Renal pelvis (tissue), 4 donors: ENCODE results near the gene GNG7. TPM values are rescaled to one million over a fixed set of nuclear protein-coding genes. Genes with fewer than 3 reads are reported as not detected.
"Not testable (repeated sequence)": the region's sequence is repeated elsewhere in the genome, so short reads cannot be mapped to it uniquely, and the experiment has no call there.

Experiments
- DNase-seq: peaks from one replicate; pipeline ENCODE4 v3.0.0-alpha.2; 2013
- polyA plus RNA-seq, 3 donors: library from polyadenylated mRNA; unstranded; fragments of 120-200 nt; gene quantifications; one replicate each; pipeline ENCODE4 v1.2.1, GENCODE V29; 2013; ENCODE audit not compliant: insufficient read length in 3 of 3

GNG7 gene
- polyA plus RNA-seq, 3 donors, result 6.5 to 7.3 (median 6.8) TPM

DNA sequence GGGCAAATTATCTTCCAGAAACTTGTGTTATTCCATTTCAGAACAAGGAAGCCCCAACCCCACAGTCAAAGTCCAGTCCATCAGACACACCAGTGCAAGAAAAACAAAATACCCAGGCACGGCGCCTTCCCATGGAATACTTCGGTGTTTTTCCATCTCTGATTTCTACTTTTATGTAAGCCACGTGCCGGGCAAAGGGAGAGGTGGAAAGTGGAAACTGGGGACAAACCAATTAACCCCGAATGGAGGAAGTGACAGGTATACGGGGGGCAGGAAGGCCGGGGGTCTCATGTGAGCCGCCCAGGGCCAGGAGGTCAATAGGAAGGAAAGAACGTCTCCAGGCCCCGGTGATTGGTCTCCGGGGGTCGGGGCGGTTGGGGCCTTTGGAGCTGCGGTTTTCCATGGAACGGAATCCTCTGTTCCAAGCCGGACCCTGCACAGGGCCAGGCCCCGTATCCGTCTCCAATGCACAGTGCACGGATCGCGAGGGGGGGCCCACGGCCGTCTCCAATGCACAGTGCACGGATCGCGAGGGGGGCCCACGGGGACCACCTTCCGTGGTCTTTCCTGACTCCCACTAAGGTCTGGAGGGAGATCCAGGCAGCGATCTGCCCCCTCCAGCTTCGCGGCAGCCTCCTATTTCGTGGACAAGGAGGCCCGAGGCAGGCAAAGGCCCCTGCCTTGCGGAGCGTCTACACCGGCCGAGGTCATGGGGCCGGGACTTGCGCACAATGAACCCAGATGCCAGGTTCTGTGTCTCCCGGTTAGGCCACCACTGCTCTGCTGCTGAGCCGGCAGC, 146.9 kb downstream of the GNG7 start:
- no peak for DNase-seq

DNA sequence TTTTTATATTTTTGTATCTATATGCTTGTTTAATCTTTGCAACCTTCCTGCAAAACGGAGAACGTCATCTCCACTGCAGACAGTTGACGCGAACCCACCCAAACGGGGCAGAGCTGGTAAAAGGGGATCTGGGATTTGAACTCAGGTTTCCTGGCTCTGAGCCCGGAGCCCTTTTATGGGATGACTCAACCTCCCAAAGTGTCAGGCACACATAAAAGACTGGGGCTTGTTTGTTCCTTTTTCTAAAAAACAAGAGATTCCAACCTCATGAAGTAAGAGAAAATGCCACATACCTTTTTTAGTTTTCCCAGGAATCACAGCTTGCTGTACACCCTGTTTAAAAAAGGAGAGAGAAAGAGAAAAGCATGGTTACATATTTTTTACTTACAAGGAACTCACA, 147.6 kb downstream of the GNG7 start:
- DNase-seq, result no peak

DNA sequence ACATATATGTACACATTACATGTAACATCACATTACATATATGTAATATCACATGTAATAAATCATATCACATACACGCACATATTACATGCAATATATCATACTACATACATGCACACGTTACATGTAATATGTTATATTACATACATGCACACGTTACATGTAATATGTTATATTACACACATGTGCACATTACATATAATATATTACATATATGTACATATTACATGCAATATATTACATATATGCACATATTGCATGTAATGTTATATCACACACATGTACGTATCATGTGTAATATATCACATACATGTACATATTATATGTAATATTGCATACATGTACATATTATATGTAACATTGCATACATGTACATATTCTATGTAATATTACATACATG, 149.0 kb downstream of the GNG7 start:
- DNase-seq, result no peak

DNA sequence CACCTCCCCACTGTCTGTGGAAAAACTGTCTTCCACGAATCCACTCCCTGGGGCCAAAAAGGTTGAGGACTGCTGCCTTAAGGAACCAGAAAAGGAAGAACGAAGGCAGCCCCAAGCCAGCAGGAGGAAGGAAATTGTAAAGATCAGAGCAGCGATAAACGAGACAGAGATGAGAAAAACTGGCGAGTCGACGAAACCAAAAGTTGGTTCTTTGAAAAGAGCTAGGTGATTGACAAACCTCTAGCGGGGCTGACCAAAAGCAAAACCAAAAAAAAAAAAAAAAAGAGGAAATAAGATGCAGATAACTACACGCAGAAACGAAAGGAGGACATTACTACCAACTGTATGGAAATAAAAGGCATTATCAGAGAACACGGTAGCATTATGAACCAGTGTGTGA, 149.6 kb downstream of the GNG7 start:
- no peak for DNase-seq

DNA sequence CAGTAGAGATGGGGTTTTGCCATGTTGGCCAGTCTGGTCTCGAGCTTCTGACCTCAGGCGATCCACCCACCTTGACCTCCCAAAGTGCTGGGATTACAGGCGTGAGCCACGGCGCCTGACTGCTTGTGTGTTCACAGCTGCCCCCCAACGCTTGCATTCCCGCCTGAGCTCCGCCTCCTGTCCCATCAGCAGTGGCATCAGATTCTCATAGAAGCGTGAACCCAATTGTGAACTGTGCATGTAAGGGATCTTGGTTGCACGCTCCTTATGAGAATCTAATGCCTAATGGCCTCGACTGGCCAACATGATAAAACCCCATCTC, 150.7 kb downstream of the GNG7 start:
- no peak for DNase-seq

DNA sequence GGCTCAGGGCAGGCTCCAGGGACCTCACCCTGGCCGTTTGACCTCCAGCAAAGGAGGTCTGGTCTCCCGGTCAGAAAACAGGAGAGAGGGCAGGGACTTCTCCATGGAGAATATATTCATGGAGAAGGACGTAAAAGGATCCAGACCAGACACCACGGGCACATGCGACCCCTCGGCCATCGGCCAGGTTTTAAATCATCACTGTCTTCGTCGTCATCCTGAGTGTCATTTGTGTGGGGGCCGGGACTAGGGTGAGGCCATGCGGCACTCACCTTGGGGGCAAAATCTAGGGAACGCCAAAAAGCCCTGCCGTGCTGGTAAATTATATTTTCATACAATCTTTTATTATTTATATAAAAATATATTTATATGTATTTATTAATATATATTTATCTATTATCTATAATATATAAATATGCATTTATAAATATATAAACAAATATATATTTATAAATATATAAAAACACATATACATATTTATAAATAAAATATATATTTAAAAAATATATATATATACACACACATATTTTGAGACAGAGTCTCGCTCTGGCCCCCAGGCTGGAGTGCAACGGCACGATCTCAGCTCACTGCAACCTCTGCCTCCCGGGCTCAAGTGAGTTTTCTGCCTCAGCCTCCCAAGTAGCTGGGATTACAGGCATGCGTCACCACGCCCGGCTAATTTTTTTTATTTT, 151.2 kb downstream of the GNG7 start:
- DNase-seq, result no peak

DNA sequence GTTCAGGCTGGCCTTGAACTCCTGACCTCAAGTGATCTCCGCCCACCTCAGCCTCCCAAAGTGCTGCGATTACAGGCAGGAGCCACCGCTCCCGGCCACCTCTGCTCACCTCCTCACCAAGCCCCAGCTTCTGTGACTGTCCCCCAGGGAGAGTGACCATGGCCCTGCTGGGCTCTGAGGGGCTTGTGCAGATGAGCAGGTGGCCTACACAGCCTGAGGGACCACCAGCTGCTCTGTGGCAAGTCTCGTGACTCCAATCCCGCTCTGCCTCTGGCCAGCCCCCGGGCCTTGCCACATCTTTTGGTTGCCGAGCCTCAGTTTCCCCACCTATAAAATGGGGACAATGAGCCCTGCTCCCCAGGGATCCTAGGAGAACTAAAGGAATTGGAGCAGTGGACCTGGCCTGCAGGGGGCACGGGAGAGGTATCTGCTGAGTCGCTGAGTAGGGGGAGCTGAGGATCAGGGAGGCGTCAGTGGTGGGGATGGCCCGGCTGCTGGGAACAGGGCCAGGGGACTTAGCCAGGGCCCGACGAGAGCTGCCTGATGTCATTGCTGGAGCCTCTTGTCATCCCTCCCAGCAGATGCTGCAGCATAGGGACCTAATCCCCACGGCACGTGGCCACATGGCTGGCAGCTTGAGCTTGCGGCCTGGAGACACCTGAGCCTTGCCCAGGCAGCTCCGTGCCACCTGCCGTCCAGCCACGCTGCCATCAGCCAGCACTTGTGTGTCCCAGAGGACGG, 151.9 kb downstream of the GNG7 start:
- DNase-seq, result no peak

DNA sequence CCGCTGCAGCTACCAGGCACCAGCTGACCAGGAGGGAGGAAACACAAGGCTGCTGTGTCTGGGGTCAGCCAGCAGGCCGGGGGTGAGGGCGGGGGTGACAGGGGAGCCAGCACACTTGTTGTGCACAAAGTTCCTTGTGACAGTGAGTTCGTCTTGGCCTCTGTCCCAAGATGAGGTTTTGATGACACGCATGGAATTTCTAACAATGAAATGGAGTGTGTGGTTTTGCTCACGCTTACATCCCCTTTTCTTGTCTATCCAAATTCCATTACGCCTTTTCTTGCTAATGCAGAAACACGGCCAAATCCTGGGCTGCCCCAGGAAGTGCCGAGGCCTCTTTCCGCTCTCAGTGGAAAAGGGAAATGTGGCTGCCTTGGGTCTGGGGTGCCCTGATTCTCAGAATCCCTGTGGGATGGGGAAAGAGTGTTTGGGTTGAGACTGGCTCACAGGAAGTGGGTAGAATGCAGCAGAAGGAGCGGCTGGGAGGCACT, 152.7 kb downstream of the GNG7 start:
- DNase-seq, result no peak

DNA sequence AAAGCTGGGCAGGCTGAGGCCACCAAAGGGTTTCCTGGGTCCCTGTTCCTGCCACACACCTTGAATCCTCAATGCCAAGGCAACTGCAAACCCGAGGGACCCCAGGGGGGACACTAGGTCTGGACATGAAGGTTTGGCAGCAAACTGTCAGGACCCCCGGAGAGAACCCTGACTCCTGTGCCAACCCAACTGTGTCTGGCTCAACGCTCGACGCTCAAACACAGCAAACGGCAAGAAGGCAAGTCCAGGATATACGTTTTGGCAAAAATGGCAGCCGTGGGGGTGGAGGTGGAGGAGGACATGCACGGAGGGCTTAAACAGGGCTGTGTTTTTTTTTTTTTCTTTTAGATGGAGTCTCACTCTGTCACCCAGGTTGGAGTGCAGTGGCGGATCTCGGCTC, 153.5 kb downstream of the GNG7 start:
- no peak for DNase-seq

DNA sequence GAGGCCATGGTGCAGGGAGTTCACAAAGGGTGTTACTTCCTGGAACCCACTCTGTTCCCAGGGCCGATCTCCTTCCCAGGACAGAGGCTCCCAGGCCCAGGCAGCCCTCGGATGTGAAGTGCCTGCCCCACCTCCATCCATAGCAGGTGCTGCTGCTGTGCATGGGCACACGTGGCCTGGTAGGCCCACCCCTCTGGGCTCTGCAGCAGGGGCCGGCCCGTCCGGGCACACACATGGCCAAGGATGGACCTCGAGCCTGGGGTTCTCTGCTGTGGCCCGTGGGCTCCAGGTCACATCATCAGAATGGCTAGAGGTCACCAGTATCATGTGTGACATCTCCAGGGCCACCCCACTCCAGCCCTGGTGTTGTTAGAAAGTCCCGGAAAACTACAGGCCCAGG, 154.8 kb downstream of the GNG7 start:
- no peak for DNase-seq

DNA sequence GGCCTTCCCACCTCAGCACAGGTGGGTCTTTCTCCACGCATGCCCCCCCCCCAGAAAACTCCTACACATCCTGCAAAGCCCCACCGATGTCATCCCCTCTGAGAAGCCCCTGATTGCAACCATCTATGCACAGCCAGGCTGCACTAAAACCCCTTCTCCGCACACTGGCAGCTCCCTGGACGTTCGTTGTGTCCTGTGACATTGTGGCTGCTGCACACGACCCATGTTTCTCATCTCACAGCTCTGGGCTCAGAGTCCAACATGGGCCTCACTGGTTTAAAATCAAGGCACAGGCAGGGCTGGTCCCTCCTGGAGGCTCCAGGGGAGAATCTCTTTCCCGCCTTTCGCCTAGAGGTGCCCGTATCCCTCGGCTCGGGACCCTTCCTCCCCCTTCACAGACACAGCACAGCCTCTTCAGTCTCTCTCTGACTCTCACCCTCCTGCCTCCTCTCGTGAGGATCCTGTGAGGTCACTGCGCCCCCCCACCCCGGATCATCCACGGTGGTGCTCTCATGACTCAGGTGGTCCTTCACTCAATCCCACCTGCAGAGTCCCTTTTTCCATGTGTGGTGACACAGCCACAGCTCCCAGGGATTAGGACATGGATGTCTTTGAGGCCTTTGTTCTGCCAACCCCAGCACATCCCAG, 155.3 kb downstream of the GNG7 start:
- no peak for DNase-seq

DNA sequence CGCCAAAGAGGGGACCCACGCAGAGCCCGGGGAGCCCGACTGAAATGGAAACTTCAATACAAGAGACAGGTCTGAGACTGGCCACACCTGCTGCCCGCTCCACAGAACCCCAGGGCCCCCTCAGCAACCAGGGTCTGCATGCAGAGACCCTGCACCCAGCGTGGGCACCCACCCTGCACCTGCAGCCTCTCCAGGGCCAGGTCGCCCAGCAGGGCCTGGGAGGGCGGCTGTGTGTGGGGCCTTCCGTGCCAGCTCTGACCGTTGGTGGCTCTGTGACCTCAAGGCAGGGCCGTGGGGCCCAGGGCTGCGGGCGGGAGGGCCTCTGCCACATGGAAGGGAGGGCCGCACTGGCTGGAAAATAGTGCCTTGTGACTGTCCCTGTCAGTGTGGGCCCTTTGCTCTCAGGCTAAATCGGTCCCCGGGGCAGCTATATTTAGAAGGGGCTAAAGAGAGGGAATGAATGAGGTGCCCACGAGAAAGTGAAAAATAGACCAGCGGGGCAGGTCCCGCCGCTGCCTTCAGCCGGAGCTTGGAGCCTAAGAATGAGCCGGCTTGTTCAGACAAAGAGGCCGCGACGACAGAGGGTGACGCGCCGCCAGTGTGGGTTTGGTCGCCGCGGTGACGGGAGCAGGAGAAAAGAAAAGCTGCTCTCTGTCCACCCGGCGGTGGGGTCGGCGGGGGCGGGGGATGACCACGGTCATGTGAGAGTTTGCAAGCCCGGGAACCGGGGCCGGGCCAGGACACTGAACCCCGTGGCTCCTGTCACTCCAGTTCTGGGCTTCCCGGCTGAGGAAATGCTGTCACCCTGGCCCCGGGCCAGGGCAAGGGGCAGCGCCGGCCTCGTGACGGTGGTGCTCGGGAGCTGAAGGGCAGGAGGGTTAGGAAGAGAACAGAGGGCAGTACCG, 156.1 kb downstream of the GNG7 start:
- DNase-seq, result peak; percentile 52

DNA sequence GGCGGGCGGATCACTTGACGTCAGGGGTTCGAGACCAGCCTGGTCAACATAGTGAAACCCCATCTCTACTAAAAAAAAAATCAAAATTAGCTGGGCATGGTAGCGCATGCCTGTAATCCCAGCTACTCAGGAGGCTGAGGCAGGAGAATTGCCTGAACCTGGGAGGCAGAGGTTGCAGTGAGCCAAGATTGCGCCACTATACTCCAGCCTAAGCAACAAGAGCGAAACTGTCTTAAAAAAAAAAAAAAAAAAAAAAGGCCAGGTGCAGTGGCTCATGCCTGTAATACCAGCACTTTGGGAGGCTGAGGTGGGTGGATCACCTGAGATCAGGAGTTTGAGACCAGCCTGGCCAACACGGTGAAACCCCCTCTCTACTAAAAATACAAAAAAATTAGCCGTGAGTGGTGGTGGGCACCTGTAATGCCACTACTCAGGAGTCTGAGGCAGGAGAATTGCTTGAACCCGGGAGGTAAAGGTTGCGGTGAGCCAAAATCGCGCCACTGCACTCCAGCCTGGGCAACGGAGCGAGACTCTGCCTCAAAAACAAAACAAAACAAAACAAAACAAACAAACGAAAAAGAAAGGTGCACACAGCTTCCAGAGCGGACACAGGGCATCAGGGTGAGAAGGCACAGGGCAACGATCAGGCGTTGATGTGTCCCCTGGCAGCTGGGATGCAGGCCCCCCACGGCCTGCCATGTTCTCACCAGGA, 156.9 kb downstream of the GNG7 start:
- DNase-seq, result not testable (repeated sequence)

DNA sequence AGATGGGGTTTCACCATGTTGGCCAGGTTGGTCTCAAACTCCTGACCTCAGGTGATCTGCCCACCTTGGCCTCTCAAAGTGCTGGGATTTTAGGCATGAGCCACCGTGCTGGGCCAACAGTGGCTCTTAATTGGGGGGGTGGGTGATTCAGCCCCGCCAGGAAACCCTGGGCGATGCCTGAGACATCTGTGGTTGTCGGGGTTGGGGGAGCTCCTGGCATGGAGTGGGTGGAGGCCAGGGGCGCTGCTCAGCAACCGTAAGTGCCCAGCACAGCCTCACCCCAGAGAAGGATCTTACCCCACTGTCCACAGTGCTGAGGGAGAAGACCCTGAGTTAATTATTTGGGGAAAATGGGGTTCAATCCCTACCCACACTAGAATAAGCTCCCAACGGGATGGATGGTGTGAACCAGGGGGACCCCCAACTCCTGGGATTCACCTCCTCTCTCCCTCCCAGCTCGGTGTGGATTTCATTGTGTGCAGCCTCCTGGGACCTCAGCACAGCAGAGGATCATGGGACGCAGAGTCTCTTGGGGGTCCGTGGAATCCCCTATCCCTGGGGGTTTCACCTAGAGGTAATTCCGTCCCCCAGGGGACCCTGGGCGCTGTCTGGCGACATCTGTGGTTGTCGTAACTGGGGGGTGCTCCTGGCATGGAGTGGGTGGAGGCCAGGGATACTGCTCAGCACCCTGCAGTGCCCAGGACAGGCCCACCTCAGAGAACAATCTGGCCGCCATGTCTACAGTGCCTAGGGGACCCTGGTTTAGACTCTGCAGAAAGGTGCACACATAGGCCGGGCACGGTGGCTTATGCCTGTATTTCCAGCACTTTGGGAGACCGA, 157.7 kb downstream of the GNG7 start:
- no peak for DNase-seq

DNA sequence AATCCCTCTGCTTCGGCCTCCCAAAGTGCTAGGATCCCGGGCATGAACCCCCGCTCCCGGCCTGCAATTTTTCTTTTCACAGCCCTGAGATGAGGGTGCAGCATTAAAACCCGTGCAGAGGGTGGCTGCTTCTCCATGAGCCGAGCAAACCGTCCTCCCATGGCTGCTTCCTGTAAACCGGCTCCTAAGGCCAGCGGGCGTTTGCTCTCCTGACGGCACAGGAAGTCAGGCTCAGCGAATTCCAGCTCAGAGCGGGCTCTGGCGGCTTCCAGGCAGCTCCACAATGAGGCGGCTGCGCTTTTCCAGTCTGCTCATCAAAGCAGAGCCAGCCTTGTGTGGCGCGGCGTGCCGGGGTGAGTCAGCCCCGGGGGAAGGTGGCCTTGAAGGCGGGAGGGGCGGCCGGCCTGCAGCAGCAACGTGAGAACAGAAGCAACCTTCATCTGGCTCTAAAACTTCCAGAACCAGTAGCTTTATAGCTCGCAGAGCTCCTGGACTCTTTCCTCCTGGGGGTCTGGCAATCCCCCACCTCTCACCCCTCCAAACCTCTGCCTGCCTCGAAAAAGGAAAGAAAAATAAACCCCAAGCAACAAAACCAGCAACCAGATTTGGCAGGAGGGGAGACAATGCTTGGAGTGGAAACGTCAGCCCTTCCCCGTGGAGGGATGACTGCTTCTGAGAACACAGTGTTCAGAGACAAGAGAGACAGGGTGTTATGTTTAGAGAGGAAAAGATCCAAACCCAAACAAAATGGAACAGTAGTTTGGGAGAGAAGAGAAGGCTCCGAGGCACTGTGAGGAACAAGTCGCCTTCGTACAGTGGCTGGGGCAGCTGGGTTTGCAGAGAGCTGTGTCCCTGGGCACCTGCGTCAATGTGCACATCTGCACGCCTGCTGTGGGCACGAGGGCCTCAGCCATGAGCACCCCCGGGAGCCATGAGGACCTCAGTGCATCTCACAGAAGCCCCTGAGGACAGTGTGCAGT, 158.7 kb downstream of the GNG7 start:
- DNase-seq, result peak; percentile 95

DNA sequence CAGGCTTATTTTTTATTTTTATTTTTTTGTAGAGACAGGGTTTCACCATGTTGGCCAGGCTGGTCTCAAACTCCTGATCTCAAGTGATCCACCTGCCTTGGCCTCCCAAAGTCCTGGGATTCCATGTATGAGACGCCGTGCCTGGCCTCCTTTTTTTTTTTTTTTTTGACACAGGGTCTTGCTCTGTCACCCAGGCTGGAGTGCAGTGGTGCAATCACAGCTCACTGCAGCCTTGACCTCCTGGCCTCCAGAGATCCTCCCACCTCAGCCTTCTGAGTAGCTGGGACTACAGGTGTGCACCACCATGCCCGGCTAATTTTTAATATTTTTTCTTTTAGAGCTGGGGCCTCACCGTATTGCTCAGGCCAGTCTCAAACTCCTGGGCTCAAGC, 159.4 kb downstream of the GNG7 start:
- not testable (repeated sequence) for DNase-seq

DNA sequence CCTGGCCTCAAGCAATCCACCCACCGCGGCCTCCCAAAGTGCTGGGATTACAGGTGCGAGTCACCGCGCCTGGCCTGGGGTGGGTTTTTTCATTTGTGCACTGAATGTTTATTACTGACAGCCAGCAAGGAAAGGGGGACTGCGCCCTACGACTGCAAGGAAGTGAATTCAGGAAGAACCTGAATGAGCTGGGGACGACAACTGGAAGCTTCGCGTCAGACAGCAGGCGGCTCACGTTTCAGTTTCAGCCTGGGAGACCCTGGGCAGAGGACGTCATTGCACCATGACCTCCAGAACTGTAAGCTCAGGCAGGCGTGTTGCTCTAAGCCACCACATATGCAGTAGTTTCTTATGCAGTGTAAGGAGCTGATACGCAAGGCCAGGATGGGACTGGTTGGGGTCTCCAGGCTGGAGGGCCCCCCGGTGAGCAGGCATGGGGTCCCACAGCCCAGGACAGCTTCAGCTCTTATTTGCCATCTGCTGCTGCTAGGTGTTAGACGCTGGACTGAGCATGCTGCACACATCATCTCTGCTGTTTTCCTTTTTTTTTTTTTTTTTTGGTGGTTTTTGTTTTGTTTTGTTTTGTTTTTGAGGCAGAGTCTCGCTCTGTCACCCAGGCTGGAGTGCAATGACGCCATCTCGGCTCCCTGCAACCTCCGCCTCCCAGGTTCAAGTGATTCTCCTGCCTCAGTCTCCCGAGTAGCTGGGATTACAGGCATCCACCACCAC, 160.0 kb downstream of the GNG7 start:
- peak; percentile 64 for DNase-seq
